Measurements from ENCODE around the gene PTBP3.

PTBP3 gene

DNA sequence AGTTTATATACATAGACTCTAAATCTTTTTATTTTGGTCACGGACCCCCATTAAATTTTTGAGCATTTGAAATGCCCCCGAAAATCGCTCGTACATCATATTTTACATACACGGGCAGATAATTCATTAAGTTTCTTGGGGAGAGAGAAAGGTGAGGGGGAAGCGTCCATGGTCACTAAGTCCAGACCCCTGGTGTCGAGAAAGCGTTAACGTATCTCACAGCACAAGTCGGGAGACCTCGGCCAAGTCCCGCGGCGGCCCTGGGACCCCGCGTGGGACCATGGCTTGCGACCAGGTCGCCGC is 794 bp downstream of the PTBP3 start:
- H3F3A ChIP-seq (ENCODE audit: insufficient read depth, low read length): 0 out of 2 replicates have a peak, but pooled peaks cover 2% of the 10 kb centered on the region
- no peaks in the 10 kb centered on the region for H4K20me1 ChIP-seq (ENCODE audit: insufficient read depth, low read length)
- H3K36me3 ChIP-seq (ENCODE audit: insufficient read depth, low read length): peaks cover 5% of the 10 kb centered on the region; the same call in 1 of the 2 replicates
- TF ChIP-seq EZH2 (IDR thresholded peaks at IDR 0.05; ENCODE audit: borderline replicate concordance, low read length): no peak
- TF ChIP-seq, protein P1, sequence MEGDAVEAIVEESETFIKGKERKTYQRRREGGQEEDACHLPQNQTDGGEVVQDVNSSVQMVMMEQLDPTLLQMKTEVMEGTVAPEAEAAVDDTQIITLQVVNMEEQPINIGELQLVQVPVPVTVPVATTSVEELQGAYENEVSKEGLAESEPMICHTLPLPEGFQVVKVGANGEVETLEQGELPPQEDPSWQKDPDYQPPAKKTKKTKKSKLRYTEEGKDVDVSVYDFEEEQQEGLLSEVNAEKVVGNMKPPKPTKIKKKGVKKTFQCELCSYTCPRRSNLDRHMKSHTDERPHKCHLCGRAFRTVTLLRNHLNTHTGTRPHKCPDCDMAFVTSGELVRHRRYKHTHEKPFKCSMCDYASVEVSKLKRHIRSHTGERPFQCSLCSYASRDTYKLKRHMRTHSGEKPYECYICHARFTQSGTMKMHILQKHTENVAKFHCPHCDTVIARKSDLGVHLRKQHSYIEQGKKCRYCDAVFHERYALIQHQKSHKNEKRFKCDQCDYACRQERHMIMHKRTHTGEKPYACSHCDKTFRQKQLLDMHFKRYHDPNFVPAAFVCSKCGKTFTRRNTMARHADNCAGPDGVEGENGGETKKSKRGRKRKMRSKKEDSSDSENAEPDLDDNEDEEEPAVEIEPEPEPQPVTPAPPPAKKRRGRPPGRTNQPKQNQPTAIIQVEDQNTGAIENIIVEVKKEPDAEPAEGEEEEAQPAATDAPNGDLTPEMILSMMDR (IDR thresholded peaks at IDR 0.05; ENCODE audit: low read length): peak; percentile 20; the same call in 1 of the 2 replicates
- H3K9me2 ChIP-seq (ENCODE audit: low read depth, low read length): no peaks in the 10 kb centered on the region
- H3K9ac ChIP-seq (ENCODE audit: low read length): peak overlapping the region; percentile 89
- peak overlapping the region; percentile 95 for H3K4me2 ChIP-seq (ENCODE audit: low read length)
- H3K27me3 ChIP-seq (ENCODE audit: insufficient read depth, low read length): no peaks in the 10 kb centered on the region
- H3K4me1 ChIP-seq (ENCODE audit: insufficient read depth, low read length, severe bottlenecking): peaks cover 39% of the 10 kb centered on the region
- peak overlapping the region; percentile 85 for H3K4me3 ChIP-seq (ENCODE audit: low read depth, low read length, poor library complexity, severe bottlenecking)
- peak overlapping the region; percentile 85 for H3K27ac ChIP-seq (ENCODE audit: low read depth, low read length, poor library complexity, severe bottlenecking)
- no peaks in the 10 kb centered on the region for H3K9me3 ChIP-seq (ENCODE audit: low read length)
- H2AFZ ChIP-seq (ENCODE audit: low read length): no peak overlapping the region
- H3K79me2 ChIP-seq (ENCODE audit: insufficient read depth, low read length): peaks cover 51% of the 10 kb centered on the region

DNA sequence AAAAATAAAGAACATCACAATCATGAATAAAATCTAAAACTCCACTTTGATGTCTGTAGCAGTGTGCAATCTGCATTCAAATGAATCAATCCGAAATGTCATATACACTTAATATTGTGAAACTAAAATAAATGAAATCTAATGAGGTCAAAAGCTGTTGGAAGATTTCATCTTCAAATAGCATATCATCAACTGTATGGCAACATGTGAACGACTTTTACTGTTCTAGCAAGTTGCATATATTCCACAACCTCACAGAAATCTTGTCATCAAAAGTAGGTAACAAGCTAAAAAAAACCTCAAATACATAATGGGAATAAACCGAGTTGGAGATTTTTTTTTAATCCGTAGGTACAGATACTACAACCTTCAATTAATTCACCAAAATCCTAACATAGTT is 1.2 kb downstream of the PTBP3 start:
- H3K27ac ChIP-seq (ENCODE audit: low read depth, low read length, poor library complexity, severe bottlenecking): peak overlapping the region; percentile 85
- no peaks in the 10 kb centered on the region for H3K9me2 ChIP-seq (ENCODE audit: low read depth, low read length)
- no peaks in the 10 kb centered on the region for H3F3A ChIP-seq (ENCODE audit: insufficient read depth, low read length)
- peak overlapping the region; percentile 85 for H3K4me3 ChIP-seq (ENCODE audit: low read depth, low read length, poor library complexity, severe bottlenecking)
- no peak for TF ChIP-seq EZH2 (IDR thresholded peaks at IDR 0.05; ENCODE audit: borderline replicate concordance, low read length)
- TF ChIP-seq, protein P1 (IDR thresholded peaks at IDR 0.05; ENCODE audit: low read length): no peak
- H3K4me2 ChIP-seq (ENCODE audit: low read length): peak overlapping the region; percentile 95
- peaks cover 43% of the 10 kb centered on the region for H3K4me1 ChIP-seq (ENCODE audit: insufficient read depth, low read length, severe bottlenecking)
- H3K9ac ChIP-seq (ENCODE audit: low read length): peak overlapping the region; percentile 89
- peaks cover 55% of the 10 kb centered on the region for H3K79me2 ChIP-seq (ENCODE audit: insufficient read depth, low read length)
- H3K36me3 ChIP-seq (ENCODE audit: insufficient read depth, low read length): peaks cover 5% of the 10 kb centered on the region; the same call in 1 of the 2 replicates
- no peaks in the 10 kb centered on the region for H3K27me3 ChIP-seq (ENCODE audit: insufficient read depth, low read length)
- no peaks in the 10 kb centered on the region for H3K9me3 ChIP-seq (ENCODE audit: low read length)
- no peaks in the 10 kb centered on the region for H4K20me1 ChIP-seq (ENCODE audit: insufficient read depth, low read length)
- no peak overlapping the region for H2AFZ ChIP-seq (ENCODE audit: low read length)

DNA sequence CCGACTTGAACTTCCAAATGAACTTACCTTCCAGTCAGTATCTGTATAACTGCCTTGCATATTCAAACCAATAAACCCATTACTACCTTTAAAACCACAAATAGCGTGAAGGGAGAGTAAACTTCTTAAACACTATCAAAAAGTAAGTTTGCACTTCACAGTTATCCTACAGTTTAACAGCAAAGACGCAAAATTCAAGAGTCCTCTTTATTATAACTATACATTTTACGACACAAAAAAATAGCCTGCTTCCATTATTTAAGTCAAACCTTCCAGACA is 1.8 kb downstream of the PTBP3 start:
- Histone ChIP-seq H3K27ac (ENCODE audit: low read depth, low read length, poor library complexity, severe bottlenecking) (peak overlapping the region; percentile 85), H3K79me2 (ENCODE audit: insufficient read depth, low read length) (peaks cover 61% of the 10 kb centered on the region)

More for the DNA sequence above, 1.8 kb downstream of the PTBP3 start:
- Histone ChIP-seq H3K27me3 (ENCODE audit: insufficient read depth, low read length) (no peaks in the 10 kb centered on the region), H3K9me3 (ENCODE audit: low read length) (no peaks in the 10 kb centered on the region), H3K36me3 (ENCODE audit: insufficient read depth, low read length) (peaks cover 5% of the 10 kb centered on the region; the same call in 1 of the 2 replicates), H3K4me1 (ENCODE audit: insufficient read depth, low read length, severe bottlenecking) (peaks cover 48% of the 10 kb centered on the region), H2AFZ (ENCODE audit: low read length) (no peak overlapping the region), H3F3A (ENCODE audit: insufficient read depth, low read length) (no peaks in the 10 kb centered on the region), H3K4me3 (ENCODE audit: low read depth, low read length, poor library complexity, severe bottlenecking) (peak overlapping the region; percentile 85), H3K9ac (ENCODE audit: low read length) (peak overlapping the region; percentile 89), H3K9me2 (ENCODE audit: low read depth, low read length) (no peaks in the 10 kb centered on the region), H4K20me1 (ENCODE audit: insufficient read depth, low read length) (no peaks in the 10 kb centered on the region), H3K4me2 (ENCODE audit: low read length) (peak overlapping the region; percentile 95)
- TF ChIP-seq EZH2 (IDR thresholded peaks at IDR 0.05; ENCODE audit: borderline replicate concordance, low read length): no peak
- TF ChIP-seq, protein P1 (IDR thresholded peaks at IDR 0.05; ENCODE audit: low read length): no peak
